ENCODE measurements around the gene SNX10. TPM values are rescaled to one million over a fixed set of nuclear protein-coding genes. Genes with fewer than 3 reads are reported as not detected.
A peak's percentile ranks its signal among the peaks of the same experiment; 100 is the strongest.

Gene SNX10
- total and polyA plus RNA-seq, 7 experiments from 2014 or later = 5.0 to 37.0 (median 7.2) TPM

GRCh38 chr7:26420422-26421019 is 128.9 kb downstream of the SNX10 start:
- Mint-ChIP-seq H3K27me3 (peaks cover 12 to 21% (median 14%) of the 10 kb centered on the region in 5 donors), H3K36me3 (no peaks in the 10 kb centered on the region)

GRCh38 chr7:26422761-26423160 is 131.1 kb downstream of the SNX10 start:
- Mint-ChIP-seq H3K4me1 (no peaks in the 10 kb centered on the region), H3K36me3 (no peaks in the 10 kb centered on the region), H3K9me3 (peaks cover 0 to 3% (median 0%) of the 10 kb centered on the region in 11 donors), H3K27me3 (peaks cover 14 to 27% (median 18%) of the 10 kb centered on the region in 5 donors), H3K4me3 (no peak overlapping the region), H3K27ac (no peak overlapping the region)
- DNase-seq = no peak
- no peaks in the 10 kb centered on the region for H3K36me3 ChIP-seq (ENCODE audit: control insufficient read depth in 2 of 3, insufficient read depth in 3 of 3, low read length in 3 of 3)
- intact Hi-C loops (cut with micrococcal nuclease) = no loop called here
- no peak overlapping the region for H3K27ac ChIP-seq (ENCODE audit: low read depth, low read length)
- H3K4me3 ChIP-seq (ENCODE audit: low read length) = no peak overlapping the region
- H3K27me3 ChIP-seq (ENCODE audit: control insufficient read depth in 2 of 2, insufficient read depth in 2 of 2, low read length in 2 of 2) = no peaks in the 10 kb centered on the region
- ChIA-PET CTCF (no interaction called here), POLR2A (no interaction called here)
- ATAC-seq = no peak
- H3K9me3 ChIP-seq (ENCODE audit: control insufficient read depth in 2 of 3, low read length in 3 of 3) = no peaks in the 10 kb centered on the region
- no peaks in the 10 kb centered on the region for H3K4me1 ChIP-seq (ENCODE audit: control insufficient read depth in 2 of 2, insufficient read depth in 2 of 2, low read length in 2 of 2)

More at GRCh38 chr7:26420422-26421019, 128.9 kb downstream of the SNX10 start:
- ChIA-PET CTCF (no interaction called here), POLR2A (no interaction called here)
- DNase-seq = no peak
- intact Hi-C loops (cut with micrococcal nuclease) = no loop called here
- H3K27me3 ChIP-seq (ENCODE audit: control insufficient read depth in 2 of 2, insufficient read depth in 2 of 2, low read length in 2 of 2) = no peaks in the 10 kb centered on the region
- peak; percentile 36 for ATAC-seq
- no peak overlapping the region for H3K4me3 ChIP-seq (ENCODE audit: low read length)
- Mint-ChIP-seq H3K4me1 (no peaks in the 10 kb centered on the region), H3K9me3 (peaks cover 0 to 3% (median 0%) of the 10 kb centered on the region in 11 donors), H3K27ac (no peak overlapping the region), H3K4me3 (no peak overlapping the region)
- H3K36me3 ChIP-seq (ENCODE audit: control insufficient read depth in 2 of 3, insufficient read depth in 3 of 3, low read length in 3 of 3) = no peaks in the 10 kb centered on the region
- no peaks in the 10 kb centered on the region for H3K4me1 ChIP-seq (ENCODE audit: control insufficient read depth in 2 of 2, insufficient read depth in 2 of 2, low read length in 2 of 2)
- no peaks in the 10 kb centered on the region for H3K9me3 ChIP-seq (ENCODE audit: control insufficient read depth in 2 of 3, low read length in 3 of 3)
- no peak overlapping the region for H3K27ac ChIP-seq (ENCODE audit: low read depth, low read length)

- no peaks in the 10 kb centered on the region for H3K27me3 ChIP-seq (ENCODE audit: control insufficient read depth in 2 of 2, insufficient read depth in 2 of 2, low read length in 2 of 2)
- CTCF ChIA-PET = no interaction called here
- H3K9me3 Mint-ChIP-seq = peaks cover 0 to 3% (median 0%) of the 10 kb centered on the region in 11 donors
- no peak overlapping the region for H3K4me3 ChIP-seq (ENCODE audit: low read length)
- H3K9me3 ChIP-seq (ENCODE audit: control insufficient read depth in 2 of 3, low read length in 3 of 3) = no peaks in the 10 kb centered on the region
- intact Hi-C loops (cut with micrococcal nuclease) = no loop called here
- no peak overlapping the region for H3K4me3 Mint-ChIP-seq
- no peaks in the 10 kb centered on the region for H3K4me1 ChIP-seq (ENCODE audit: control insufficient read depth in 2 of 2, insufficient read depth in 2 of 2, low read length in 2 of 2)
- no peaks in the 10 kb centered on the region for H3K36me3 Mint-ChIP-seq
- H3K36me3 ChIP-seq (ENCODE audit: control insufficient read depth in 2 of 3, insufficient read depth in 3 of 3, low read length in 3 of 3) = no peaks in the 10 kb centered on the region
- no peak overlapping the region for H3K27ac Mint-ChIP-seq
- no peak overlapping the region for H3K27ac ChIP-seq (ENCODE audit: low read depth, low read length)
- no peak for ATAC-seq
- POLR2A ChIA-PET = no interaction called here
- peaks cover 8 to 24% (median 15%) of the 10 kb centered on the region in 5 donors for H3K27me3 Mint-ChIP-seq
- H3K4me1 Mint-ChIP-seq = no peaks in the 10 kb centered on the region
- DNase-seq = no peak
These were observed 131.8 kb downstream of the SNX10 start for GRCh38 chr7:26423436-26423835.

Other genes starting within 250 kb of the SNX10 start
- 10 to 100 TPM in 1 of 5 experiments, 1 to 10 TPM in 4; 1.1 to 49.5 (median 4.5) TPM for gene NFE2L3, start 139.7 kb upstream of the SNX10 start, total RNA-seq
- 1 to 10 TPM; 2.6 to 4.8 TPM for gene NFE2L3, start 139.7 kb upstream of the SNX10 start, polyA plus RNA-seq
- gene HNRNPA2B1, start 91.1 kb upstream of the SNX10 start, total RNA-seq = 100 to 1,000 TPM; 394 to 702 (median 437) TPM
- gene HNRNPA2B1, start 91.1 kb upstream of the SNX10 start, polyA plus RNA-seq = 100 to 1,000 TPM; 612 to 833 TPM
- 100 to 1,000 TPM; 103 to 214 (median 155) TPM for gene CBX3, start 90.1 kb upstream of the SNX10 start, total RNA-seq
- 100 to 1,000 TPM in 1 of 2 donors, 10 to 100 TPM in 1; 86.9 to 111 TPM for gene CBX3, start 90.1 kb upstream of the SNX10 start, polyA plus RNA-seq

Data from naive thymus-derived CD4-positive, alpha-beta T cell (primary cell).